Measurements from ENCODE around the gene PIGV.

PIGV gene

GRCh38 chr1:26754086-26754874 lies 33.5 kb upstream of the PIGV start:
- Histone ChIP-seq H3K9me3 (ENCODE audit: insufficient read depth, low read depth, low read length) (no peaks in the 10 kb centered on the region), H3K9me2 (replicated peaks; ENCODE audit: low read depth, low read length) (no peaks in the 10 kb centered on the region), H3K4me3 (ENCODE audit: low read length, poor library complexity, severe bottlenecking) (no peak overlapping the region), H3F3A (ENCODE audit: low read depth) (no peaks in the 10 kb centered on the region), H3K4me1 (ENCODE audit: insufficient read depth, low read length, poor library complexity, severe bottlenecking) (no peaks in the 10 kb centered on the region), H3K4me2 (ENCODE audit: low read depth, low read length, poor library complexity, severe bottlenecking) (no peak overlapping the region), H3K27me3 (ENCODE audit: insufficient read depth, low read length, poor library complexity, severe bottlenecking) (no peaks in the 10 kb centered on the region), H2AFZ (ENCODE audit: low read length) (no peak overlapping the region), H4K20me1 (ENCODE audit: insufficient read depth, low read length, poor library complexity, severe bottlenecking) (peaks cover 84% of the 10 kb centered on the region), H3K79me2 (ENCODE audit: insufficient read depth, low read length) (peaks cover 99% of the 10 kb centered on the region), H3K36me3 (ENCODE audit: insufficient read depth, low read length) (peaks cover 90% of the 10 kb centered on the region), H3K9ac (ENCODE audit: low read depth, low read length, poor library complexity, severe bottlenecking) (no peak overlapping the region)
- TF ChIP-seq, protein P1, sequence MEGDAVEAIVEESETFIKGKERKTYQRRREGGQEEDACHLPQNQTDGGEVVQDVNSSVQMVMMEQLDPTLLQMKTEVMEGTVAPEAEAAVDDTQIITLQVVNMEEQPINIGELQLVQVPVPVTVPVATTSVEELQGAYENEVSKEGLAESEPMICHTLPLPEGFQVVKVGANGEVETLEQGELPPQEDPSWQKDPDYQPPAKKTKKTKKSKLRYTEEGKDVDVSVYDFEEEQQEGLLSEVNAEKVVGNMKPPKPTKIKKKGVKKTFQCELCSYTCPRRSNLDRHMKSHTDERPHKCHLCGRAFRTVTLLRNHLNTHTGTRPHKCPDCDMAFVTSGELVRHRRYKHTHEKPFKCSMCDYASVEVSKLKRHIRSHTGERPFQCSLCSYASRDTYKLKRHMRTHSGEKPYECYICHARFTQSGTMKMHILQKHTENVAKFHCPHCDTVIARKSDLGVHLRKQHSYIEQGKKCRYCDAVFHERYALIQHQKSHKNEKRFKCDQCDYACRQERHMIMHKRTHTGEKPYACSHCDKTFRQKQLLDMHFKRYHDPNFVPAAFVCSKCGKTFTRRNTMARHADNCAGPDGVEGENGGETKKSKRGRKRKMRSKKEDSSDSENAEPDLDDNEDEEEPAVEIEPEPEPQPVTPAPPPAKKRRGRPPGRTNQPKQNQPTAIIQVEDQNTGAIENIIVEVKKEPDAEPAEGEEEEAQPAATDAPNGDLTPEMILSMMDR (conservative IDR thresholded peaks at IDR 0.05; ENCODE audit: low read length), result no peak
- TF ChIP-seq EZH2phosphoT487 (IDR thresholded peaks at IDR 0.05; ENCODE audit: borderline replicate concordance), result no peak

DNA sequence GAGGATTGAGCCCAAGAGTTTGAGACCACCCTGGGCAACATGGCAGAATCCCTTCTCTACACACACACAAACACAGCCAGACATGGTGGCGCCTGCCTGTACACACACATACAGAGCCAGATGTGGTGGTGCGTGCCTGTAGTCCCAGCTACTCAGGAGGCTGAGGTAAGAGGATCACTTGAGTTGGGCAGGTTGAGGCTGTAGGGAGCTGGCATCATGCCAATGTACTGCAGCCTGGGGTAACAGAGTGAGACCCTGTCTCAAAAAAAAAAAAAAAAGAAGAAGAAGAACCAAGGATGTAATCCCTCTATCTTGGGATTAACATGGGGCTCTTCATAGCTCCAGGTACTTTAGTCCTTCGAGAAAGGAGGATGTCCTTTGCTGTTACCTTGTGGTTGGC lies 29.4 kb upstream of the PIGV start:
- Histone ChIP-seq H4K20me1 (ENCODE audit: insufficient read depth, low read length, poor library complexity, severe bottlenecking) (peaks cover 77% of the 10 kb centered on the region), H3K4me2 (ENCODE audit: low read depth, low read length, poor library complexity, severe bottlenecking) (no peak overlapping the region), H3K9me2 (replicated peaks; ENCODE audit: low read depth, low read length) (no peaks in the 10 kb centered on the region), H3K36me3 (ENCODE audit: insufficient read depth, low read length) (peaks cover 89% of the 10 kb centered on the region), H3K27me3 (ENCODE audit: insufficient read depth, low read length, poor library complexity, severe bottlenecking) (no peaks in the 10 kb centered on the region), H3K4me1 (ENCODE audit: insufficient read depth, low read length, poor library complexity, severe bottlenecking) (no peaks in the 10 kb centered on the region), H3F3A (ENCODE audit: low read depth) (no peaks in the 10 kb centered on the region), H3K79me2 (ENCODE audit: insufficient read depth, low read length) (peaks cover 78% of the 10 kb centered on the region), H3K4me3 (ENCODE audit: low read length, poor library complexity, severe bottlenecking) (no peak overlapping the region), H3K9ac (ENCODE audit: low read depth, low read length, poor library complexity, severe bottlenecking) (no peak overlapping the region), H2AFZ (ENCODE audit: low read length) (no peak overlapping the region), H3K9me3 (ENCODE audit: insufficient read depth, low read depth, low read length) (no peaks in the 10 kb centered on the region)
- TF ChIP-seq EZH2phosphoT487 (IDR thresholded peaks at IDR 0.05; ENCODE audit: borderline replicate concordance), result no peak
- TF ChIP-seq, protein P1 (conservative IDR thresholded peaks at IDR 0.05; ENCODE audit: low read length), result no peak

GRCh38 chr1:26759531-26759930 lies 28.2 kb upstream of the PIGV start:
- TF ChIP-seq EZH2phosphoT487 (IDR thresholded peaks at IDR 0.05; ENCODE audit: borderline replicate concordance), result no peak
- TF ChIP-seq, protein P1 (conservative IDR thresholded peaks at IDR 0.05; ENCODE audit: low read length), result no peak
- peaks cover 72% of the 10 kb centered on the region for H3K79me2 ChIP-seq (ENCODE audit: insufficient read depth, low read length)
- H3K9me2 ChIP-seq (replicated peaks; ENCODE audit: low read depth, low read length), result no peaks in the 10 kb centered on the region
- H3K9me3 ChIP-seq (ENCODE audit: insufficient read depth, low read depth, low read length), result no peaks in the 10 kb centered on the region
- H3K4me1 ChIP-seq (ENCODE audit: insufficient read depth, low read length, poor library complexity, severe bottlenecking), result no peaks in the 10 kb centered on the region
- H3K9ac ChIP-seq (ENCODE audit: low read depth, low read length, poor library complexity, severe bottlenecking), result no peak overlapping the region
- no peak overlapping the region for H3K4me2 ChIP-seq (ENCODE audit: low read depth, low read length, poor library complexity, severe bottlenecking)
- no peaks in the 10 kb centered on the region for H3F3A ChIP-seq (ENCODE audit: low read depth)
- no peak overlapping the region for H3K4me3 ChIP-seq (ENCODE audit: low read length, poor library complexity, severe bottlenecking)
- peaks cover 88% of the 10 kb centered on the region for H3K36me3 ChIP-seq (ENCODE audit: insufficient read depth, low read length)
- H4K20me1 ChIP-seq (ENCODE audit: insufficient read depth, low read length, poor library complexity, severe bottlenecking), result peaks cover 67% of the 10 kb centered on the region
- H3K27me3 ChIP-seq (ENCODE audit: insufficient read depth, low read length, poor library complexity, severe bottlenecking), result no peaks in the 10 kb centered on the region
- no peak overlapping the region for H2AFZ ChIP-seq (ENCODE audit: low read length)

Data from Loucy (cell line).